HCT116 (cell line): ENCODE data around the gene SNAPC2.

Source experiments
- CBX3 ChIP-seq: IDR thresholded peaks from 2 replicates; pipeline ENCODE4 v1.6.1; 2012; ENCODE audit warnings: low read depth
- CEBPB ChIP-seq: IDR thresholded peaks from 2 replicates; pipeline ENCODE4 v1.6.1; 2012; ENCODE audit warnings: low read depth
- EGR1 ChIP-seq: IDR thresholded peaks from 2 replicates; pipeline ENCODE4 v1.6.1; 2012; ENCODE audit warnings: low read depth
- EZH2 ChIP-seq: fragments of 200-600 bp; sonication (generic); IDR thresholded peaks from 2 replicates; pipeline ENCODE4 v1.6.1; 2017; ENCODE audit warnings: antibody characterized with exemption, mixed run types
- EZH2phosphoT487 ChIP-seq: fragments of 200-600 bp; IDR thresholded peaks from 2 replicates; pipeline ENCODE4 v1.6.1; 2018; ENCODE audit warnings: antibody characterized with exemption, borderline replicate concordance
- POLR2A ChIP-seq: IDR thresholded peaks from 2 replicates; pipeline ENCODE4 v1.7.0; 2011; ENCODE audit warnings: borderline replicate concordance; ENCODE audit not compliant: insufficient read depth, insufficient read length; ENCODE audit errors: extremely low read depth
- POLR2AphosphoS5 ChIP-seq: IDR thresholded peaks from 2 replicates; pipeline ENCODE4 v1.6.1; 2011; ENCODE audit warnings: mild to moderate bottlenecking, low read depth, low read length, moderate library complexity
- RAD21 ChIP-seq: IDR thresholded peaks from 2 replicates; pipeline ENCODE4 v1.6.1; 2012; ENCODE audit warnings: low read depth, mild to moderate bottlenecking
- SP1 ChIP-seq: IDR thresholded peaks from 2 replicates; pipeline ENCODE4 v1.6.1; 2012; ENCODE audit warnings: low read depth
- TF ChIP-seq, protein P1 (sequence below), 3 experiments: fragments of 200-600 bp in 1 of 3; sonication (generic) in 1 of 3; IDR thresholded peaks in 2 of 3; conservative IDR thresholded peaks in 1 of 3; 2 replicates each; pipeline ENCODE4 v1.5.1; 2012 to 2017; ENCODE audit warnings: low read depth in 2 of 3, low read length in 2 of 3, antibody characterized with exemption in 1 of 3, borderline replicate concordance in 1 of 3, control low read depth in 1 of 3, mild to moderate bottlenecking in 1 of 3, mixed read lengths in 1 of 3, mixed run types in 1 of 3, moderate library complexity in 1 of 3; ENCODE audit not compliant: insufficient read depth in 1 of 3

DNA sequence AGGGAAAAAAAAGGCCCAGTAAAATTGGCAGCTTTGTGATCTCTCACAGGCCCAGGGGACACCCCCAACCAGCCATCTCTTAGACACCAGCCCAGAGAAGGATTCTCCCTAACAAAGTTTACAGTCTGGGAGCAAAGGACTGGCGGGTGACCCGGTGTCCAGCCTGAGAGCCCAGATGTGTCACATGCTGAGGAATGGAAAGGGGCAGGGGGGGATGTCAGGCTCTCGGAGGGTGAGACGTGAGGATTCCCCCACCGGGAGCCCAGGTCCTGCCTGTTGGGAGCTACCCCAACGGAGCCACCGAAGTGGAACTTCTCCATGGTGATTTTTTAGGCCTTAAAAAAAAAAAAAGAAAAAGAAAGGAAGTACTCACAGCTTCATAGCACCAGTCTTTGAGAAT, 10.6 kb downstream of the SNAPC2 start:
- no peak for TF ChIP-seq EZH2
- no peak for TF ChIP-seq CEBPB
- TF ChIP-seq, protein P1, sequence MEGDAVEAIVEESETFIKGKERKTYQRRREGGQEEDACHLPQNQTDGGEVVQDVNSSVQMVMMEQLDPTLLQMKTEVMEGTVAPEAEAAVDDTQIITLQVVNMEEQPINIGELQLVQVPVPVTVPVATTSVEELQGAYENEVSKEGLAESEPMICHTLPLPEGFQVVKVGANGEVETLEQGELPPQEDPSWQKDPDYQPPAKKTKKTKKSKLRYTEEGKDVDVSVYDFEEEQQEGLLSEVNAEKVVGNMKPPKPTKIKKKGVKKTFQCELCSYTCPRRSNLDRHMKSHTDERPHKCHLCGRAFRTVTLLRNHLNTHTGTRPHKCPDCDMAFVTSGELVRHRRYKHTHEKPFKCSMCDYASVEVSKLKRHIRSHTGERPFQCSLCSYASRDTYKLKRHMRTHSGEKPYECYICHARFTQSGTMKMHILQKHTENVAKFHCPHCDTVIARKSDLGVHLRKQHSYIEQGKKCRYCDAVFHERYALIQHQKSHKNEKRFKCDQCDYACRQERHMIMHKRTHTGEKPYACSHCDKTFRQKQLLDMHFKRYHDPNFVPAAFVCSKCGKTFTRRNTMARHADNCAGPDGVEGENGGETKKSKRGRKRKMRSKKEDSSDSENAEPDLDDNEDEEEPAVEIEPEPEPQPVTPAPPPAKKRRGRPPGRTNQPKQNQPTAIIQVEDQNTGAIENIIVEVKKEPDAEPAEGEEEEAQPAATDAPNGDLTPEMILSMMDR (IDR thresholded peaks at IDR 0.05 in 2 of 3, conservative IDR thresholded peaks at IDR 0.05 in 1 of 3; ENCODE audit: borderline replicate concordance in 1 of 3, insufficient read depth in 1 of 3, low read depth in 2 of 3, low read length in 2 of 3) = no peak
- no peak for TF ChIP-seq SP1
- TF ChIP-seq EZH2phosphoT487 = no peak
- TF ChIP-seq POLR2A = no peak
- TF ChIP-seq EGR1 = no peak
- TF ChIP-seq POLR2AphosphoS5 = no peak
- TF ChIP-seq CBX3 = no peak
- no peak for TF ChIP-seq RAD21
